GM13976 (cell line): ENCODE data around the gene KCTD1.

Experiments used
- DNase-seq: peaks from one replicate; pipeline ENCODE4 v3.0.0; 2012; ENCODE audit warnings: low spot score
- CTCF ChIP-seq: IDR thresholded peaks from 2 replicates; pipeline ENCODE4 v1.5.1; 2012; ENCODE audit warnings: borderline replicate concordance, mild to moderate bottlenecking; ENCODE audit not compliant: insufficient read depth; ENCODE audit errors: extremely low read depth, missing control alignments, control extremely low read depth
- in situ Hi-C: fragments of 300-500 bp; cut with MboI; formaldehyde crosslinking; loops from one replicate; pipeline ENCODE4 v1.12.0; 2022; ENCODE audit warnings: low sequenced_read_pairs, mixed read lengths, inconsistent platforms; ENCODE audit not compliant: unreplicated experiment

Gene KCTD1

GRCh38 chr18:26562568-26562967, 14.2 kb upstream of the KCTD1 start:
- DNase-seq: no peak
- TF ChIP-seq CTCF: no peak
- in situ Hi-C loops: no loop called here

GRCh38 chr18:26561769-26562168, 13.4 kb upstream of the KCTD1 start:
- in situ Hi-C loops: no loop called here
- no peak for DNase-seq
- TF ChIP-seq CTCF: no peak

GRCh38 chr18:26556573-26556972, 8.2 kb upstream of the KCTD1 start:
- no peak for TF ChIP-seq CTCF
- DNase-seq: no peak
- in situ Hi-C loops: no loop called here

- no peak for TF ChIP-seq CTCF
These were observed 7.6 kb upstream of the KCTD1 start for GRCh38 chr18:26555804-26556553.

GRCh38 chr18:26553943-26554342, 5.6 kb upstream of the KCTD1 start:
- TF ChIP-seq CTCF: no peak
- DNase-seq: no peak
- in situ Hi-C loops: no loop called here

More at GRCh38 chr18:26555804-26556553, 7.6 kb upstream of the KCTD1 start:
- in situ Hi-C loops: no loop called here
- no peak for DNase-seq

- no peak for TF ChIP-seq CTCF
- in situ Hi-C loops: no loop called here
- DNase-seq: no peak
These were observed 3.3 kb upstream of the KCTD1 start for GRCh38 chr18:26551695-26552081.

GRCh38 chr18:26550998-26551694, 2.8 kb upstream of the KCTD1 start:
- no peak for DNase-seq
- TF ChIP-seq CTCF: no peak
- in situ Hi-C loops: no loop called here
